Effector CD8-positive, alpha-beta T cell (primary cell): Measurements from ENCODE around the gene SPTLC2.

Experiments used
- DNase-seq: peaks from one replicate; lab custom pipeline; 2025; lab: John Stamatoyannopoulos, UW

The SPTLC2 gene

GRCh38 chr14:77507762-77508161 is 108.7 kb downstream of the SPTLC2 start:
- no peak for DNase-seq

DNA sequence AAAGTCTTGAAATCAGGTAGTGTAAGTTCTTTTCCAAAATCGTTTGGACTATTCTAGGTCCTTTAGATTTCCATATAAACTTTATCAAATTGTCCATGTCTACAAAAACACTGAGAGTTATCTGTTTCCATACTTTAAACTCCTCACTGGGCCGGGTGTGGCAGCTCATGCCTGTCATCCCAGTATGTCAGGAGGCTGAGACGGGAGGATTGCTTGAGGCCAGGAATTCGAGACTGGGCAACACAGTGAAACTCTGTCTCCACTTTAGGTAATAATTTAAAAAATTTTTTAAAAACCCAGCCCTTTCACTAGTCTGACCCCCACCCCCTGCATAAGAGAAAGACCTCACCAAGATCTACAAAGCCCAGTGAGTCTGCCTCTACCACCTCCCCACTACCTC is 111.4 kb downstream of the SPTLC2 start:
- no peak for DNase-seq

DNA sequence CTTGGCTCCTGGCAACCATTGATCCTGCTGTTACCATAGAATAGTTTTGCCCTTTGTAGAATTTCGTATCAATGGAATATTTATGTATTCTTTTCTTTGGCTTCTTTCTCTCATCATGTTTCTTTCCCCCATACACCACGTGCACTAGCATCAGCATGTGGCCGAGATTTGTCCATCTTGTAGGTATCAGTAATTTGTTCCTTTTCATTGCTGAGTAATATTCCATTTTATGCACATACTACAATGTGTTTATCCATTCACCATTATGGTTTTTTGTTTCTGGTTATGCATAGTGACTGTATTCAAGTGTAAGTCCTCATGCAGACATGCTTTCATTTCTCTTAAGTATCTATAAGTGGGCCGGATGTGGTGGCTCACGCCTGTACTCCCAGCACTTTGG is 113.3 kb downstream of the SPTLC2 start:
- no peak for DNase-seq

DNA sequence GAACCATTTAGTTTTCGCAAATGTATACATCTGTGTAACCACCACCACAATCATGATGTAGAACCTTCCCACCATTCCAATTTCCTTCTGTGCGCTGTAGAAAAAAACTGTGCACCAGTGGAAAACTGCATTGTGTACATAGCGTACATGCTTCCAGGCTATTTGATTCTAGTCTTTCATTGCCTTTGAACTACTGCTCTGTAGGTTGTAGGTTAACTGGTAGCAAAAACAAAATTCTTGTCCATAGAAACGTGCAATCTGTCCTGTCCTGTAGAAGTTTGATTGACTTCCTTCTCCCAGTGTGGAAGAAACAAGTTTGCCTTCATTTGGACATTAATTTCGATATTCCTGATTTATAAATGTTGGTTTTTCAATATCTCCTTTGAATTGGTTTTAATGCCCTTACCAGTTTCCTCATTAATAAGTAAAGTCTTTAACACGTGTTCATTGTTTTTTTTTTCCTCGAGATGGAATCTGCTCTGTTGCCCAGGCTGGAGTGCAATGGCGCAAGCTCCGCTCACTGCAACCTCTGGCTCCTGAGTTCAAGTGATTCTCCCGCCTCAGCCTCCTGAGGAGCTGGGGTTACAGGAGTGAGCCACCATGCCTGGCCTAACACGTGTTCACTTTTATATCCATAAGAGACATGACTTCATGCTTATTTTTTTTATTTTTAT is 114.2 kb downstream of the SPTLC2 start:
- DNase-seq: no peak

DNA sequence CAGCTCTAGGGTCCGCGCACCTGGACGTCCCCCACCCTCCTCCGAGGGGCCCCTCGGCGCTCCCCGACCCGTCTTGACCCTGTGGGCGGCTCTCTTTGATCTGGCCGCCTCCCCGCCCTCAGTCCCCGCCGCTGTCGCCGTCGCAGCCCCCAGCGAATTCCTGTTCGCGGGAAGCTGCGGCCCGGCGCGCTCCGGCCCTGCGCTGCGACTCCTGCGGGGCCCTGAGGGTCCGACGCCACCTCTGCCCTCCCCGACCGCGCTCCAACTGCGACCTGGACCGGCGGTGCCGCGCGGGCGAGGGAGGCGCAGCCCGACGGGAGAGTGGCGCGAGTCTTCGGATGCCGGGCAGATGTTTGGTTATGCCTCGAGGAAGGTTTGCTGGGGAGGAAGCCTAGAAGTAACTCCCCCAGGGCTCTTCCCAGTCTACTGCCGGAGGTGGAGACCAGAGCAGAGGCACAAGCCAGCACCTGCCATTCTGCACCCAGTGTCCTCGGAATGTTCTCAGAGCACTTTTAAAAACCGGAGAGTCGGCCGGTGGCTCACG is 117.4 kb downstream of the SPTLC2 start:
- DNase-seq: no peak

GRCh38 chr14:77498120-77498979 is 118.1 kb downstream of the SPTLC2 start, which contains the start of gene ISM2:
ISM2 (minus strand) TSS chr14:77498816; CDS start chr14:77498793, 23 bp downstream.
- no peak for DNase-seq

DNA sequence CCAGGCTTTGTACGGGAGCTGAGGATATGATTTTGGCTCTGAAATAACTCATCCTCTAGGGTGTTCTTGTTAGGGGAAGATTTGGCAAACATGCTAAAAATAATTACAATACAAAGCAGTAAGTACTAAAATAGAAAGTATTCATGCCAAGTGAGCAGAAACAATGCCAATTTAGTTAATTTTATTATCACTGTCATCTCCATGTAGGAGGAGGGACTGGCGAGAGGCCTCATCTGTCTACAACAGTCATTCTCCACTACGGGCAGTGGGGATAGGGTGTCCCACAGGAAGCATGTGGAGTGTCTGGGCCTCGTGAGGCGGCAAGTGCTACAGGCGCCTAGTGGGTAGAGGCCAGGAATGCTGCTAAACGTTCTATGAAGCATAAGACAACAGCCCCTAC is 121.1 kb downstream of the SPTLC2 start:
- DNase-seq: no peak

- DNase-seq: no peak
Observed at GRCh38 chr14:77491056-77491455, 125.4 kb downstream of the SPTLC2 start.

DNA sequence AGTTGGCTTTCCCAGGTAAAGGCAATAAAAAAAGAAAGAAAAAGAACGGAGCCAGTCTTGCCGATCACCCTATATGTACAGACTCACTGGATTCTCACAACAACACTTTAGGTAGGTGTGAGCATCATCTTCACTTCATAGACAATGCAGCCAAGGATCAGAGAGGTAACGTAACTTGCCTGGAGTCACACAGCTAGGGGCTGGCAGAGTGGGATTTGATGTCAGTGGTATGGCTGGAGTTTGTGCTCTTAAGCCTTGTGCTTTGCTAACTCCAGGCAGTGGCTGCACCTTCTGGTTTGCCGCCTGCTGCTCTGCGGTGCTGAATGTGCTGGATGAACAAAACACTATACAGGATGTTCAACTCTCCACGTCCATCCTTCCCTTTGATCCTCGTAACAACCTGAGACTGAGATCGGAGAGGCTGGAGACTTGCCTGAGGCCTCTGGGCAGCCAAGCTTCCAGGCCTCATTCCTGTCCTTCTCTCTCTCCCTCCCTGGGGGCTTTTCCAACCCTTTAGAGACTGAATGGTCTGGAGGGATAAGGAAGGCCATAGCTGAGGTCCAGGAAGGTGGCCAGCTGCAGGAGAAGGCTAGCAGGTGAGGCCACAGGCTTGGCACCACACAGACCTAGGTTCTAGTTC is 126.0 kb downstream of the SPTLC2 start:
- DNase-seq: no peak

DNA sequence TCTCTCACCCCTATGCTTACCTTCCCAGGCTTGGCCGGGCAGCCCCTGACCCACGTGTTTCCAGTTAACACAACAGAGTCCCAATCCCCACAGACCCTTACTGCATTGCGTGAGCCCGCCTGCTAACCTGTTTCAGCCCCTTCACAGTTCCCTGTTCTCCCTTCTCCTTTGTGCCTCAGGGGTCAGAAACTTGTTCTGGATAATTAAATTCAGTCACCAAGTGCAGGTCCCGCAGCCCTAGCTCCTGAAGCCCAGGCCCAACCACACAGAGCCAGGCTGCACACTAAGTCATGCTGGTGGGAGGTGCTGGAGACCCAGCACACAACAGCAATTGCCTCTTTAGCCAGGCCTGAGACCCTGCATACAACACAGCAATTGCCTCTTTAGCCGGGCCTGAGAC is 127.4 kb downstream of the SPTLC2 start:
- no peak for DNase-seq

- DNase-seq: no peak
Observed at GRCh38 chr14:77488558-77488957, 127.9 kb downstream of the SPTLC2 start.

DNA sequence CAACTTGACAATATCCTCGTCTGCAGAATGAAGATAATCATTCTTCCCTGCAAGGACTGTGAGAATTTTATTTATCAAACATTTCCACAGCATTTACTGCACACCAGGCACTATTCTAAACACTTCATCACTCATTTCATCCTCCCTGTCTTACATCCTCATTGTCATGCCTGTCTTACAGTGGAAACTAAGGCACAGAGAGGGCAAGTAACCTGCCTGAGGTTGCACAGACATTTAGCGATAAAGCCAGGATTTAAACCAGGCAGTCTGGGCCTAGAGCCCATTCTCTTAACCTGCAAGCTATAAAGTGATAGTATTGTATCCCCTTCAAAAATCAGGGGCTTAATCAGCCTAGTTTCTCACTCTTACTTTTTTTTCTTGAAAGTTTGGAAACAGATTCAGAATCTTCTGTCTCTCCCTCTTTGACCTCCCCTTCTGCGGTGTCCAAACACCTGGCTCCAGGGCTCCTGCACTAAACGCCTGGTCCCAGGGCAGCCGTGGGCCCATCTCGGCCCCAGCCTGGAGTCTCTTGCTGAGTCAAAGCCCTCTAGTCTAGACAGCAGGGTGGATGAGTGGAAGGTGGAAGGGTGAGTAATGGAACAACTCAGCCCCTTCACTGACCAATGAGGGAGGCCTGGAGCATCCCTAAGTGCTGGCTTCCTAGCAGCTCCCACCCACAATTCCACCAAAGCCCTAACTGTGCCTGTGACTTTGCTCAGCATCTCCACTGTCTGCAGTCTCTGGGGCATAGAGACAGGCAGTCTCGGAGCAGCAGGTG is 130.3 kb downstream of the SPTLC2 start:
- DNase-seq: no peak

DNA sequence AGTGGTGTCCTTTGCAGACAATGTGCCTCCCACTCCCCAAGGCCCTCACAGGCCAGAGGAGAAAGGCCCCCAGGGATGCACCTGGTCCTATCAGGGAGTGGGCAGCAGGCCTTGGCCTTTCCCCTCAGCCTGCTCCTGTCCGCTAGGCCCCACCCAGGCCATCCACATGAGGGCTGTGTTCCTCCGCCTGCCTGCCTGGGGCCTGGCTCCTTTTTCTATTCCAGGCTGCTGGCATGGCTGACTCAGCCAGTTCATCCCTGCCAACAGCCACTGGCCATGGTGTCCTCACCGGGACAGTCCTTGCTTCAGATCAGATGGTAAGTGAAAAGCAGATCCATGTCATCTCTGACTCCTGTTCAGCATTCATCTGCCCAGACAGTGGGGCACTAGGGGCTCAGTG is 131.2 kb downstream of the SPTLC2 start:
- no peak for DNase-seq

- no peak for DNase-seq
Observed at GRCh38 chr14:77482422-77482821, 134.0 kb downstream of the SPTLC2 start.

DNA sequence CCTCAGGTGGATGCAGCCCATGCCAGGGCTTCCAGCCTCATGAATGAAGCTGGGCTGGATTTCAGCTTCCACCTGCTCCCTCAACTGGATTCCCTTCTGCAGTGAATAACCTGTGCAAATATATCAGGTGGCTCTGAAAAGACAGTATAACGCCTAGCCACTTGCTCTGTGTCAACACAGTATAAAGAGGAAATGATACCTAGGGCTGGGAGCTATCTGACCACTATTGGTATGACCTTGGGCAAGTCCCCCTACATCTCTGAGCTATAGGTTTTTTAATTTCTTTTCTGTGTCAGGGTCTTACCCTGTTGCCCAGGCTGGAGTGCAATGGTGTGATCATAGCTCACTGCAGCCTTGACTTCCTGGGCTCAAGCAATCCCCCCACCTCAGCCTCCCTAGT is 137.6 kb downstream of the SPTLC2 start:
- no peak for DNase-seq

DNA sequence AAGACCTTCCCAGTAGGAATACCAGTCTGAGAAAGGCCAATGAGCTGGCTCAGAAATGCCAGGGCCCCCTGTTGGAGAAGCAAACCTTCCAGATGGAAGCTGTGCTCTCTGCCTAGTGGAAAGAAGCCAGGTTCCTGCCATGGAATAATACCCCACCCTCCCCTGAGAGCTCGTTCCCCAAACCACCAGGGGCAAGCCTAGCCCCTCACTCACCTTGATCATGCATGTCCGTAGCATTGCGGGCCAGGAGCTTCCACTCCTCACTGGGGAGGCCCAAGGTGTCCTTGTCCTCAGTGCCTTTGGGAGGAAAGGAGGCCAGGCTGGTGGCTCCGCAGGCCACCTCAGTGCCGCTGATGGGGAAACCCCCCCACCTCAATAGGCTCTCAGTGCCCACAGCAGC is 138.4 kb downstream of the SPTLC2 start:
- DNase-seq: no peak

- no peak for DNase-seq
Observed at GRCh38 chr14:77475432-77476115, 140.9 kb downstream of the SPTLC2 start.

DNA sequence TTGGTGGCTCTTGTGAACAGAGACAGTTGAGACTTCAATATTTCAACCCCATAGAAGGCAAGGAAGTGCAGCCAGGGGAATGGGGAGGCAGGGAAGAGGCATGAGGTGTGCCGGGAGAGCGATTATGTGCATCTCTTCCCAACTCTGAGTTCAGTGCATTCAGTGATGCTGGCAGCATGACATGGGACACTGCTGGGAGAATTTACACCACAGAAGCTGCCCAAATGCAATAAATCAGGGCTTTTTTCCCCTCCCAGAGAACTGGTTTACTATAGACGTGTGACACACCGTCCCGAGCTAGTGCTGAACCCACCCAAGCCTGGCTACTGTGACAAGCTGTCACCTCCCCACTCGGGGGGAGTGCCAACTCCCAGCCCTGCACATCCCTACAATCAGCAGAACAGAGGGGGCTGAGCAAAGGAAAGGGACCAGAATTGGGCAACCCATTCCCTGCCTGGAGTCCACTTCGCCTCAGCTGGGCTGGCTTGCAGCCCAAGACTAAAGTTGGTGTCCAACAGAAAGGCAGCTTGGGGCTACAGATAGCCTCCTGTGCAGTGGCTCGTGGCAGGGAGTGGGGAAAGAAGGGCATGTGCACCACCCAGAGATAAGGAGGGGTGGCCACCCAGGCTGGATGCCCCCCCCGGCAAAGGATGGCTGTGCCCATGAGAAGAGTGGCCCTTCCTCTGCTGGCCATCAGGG is 141.8 kb downstream of the SPTLC2 start:
- no peak for DNase-seq

GRCh38 chr14:77473921-77474320 is 142.5 kb downstream of the SPTLC2 start:
- DNase-seq: no peak

GRCh38 chr14:77470224-77470870 is 146.1 kb downstream of the SPTLC2 start:
- DNase-seq: no peak
